Measurements from ENCODE around the gene UVSSA. TPM values are rescaled to one million over a fixed set of nuclear protein-coding genes. Genes with fewer than 3 reads are reported as not detected.

Gene UVSSA
- total RNA-seq, 6 experiments from 2014 or later: 7.7 to 9.0 (median 8.7) TPM

DNA sequence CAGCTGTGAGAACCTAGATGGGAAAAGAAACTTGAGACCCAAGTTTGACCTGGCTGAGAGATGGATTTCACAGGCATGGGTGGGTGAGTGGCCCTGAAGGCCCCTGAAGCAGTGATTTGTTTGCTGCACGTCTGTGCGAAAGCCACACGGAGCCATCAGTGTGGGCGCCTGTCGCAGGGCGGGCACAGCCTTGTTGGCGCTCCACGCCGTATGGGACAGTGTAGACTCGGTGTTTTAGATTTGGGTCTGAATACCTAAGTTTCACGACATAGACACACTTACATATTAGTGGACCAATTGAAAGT lies 21.9 kb upstream of the UVSSA start:
- H3K4me1 Mint-ChIP-seq (ENCODE audit: low read depth): no peaks in the 10 kb centered on the region
- H3K36me3 Mint-ChIP-seq (ENCODE audit: low read depth): peaks cover 14% of the 10 kb centered on the region
- no peak for DNase-seq
- H3K27me3 Mint-ChIP-seq (ENCODE audit: insufficient read depth): no peaks in the 10 kb centered on the region
- TF ChIP-seq CTCF (IDR thresholded peaks at IDR 0.05): no peak
- H3K9me3 Mint-ChIP-seq: peaks cover 5% of the 10 kb centered on the region
- no peak overlapping the region for H3K27ac Mint-ChIP-seq
- no peak overlapping the region for H3K4me3 Mint-ChIP-seq

DNA sequence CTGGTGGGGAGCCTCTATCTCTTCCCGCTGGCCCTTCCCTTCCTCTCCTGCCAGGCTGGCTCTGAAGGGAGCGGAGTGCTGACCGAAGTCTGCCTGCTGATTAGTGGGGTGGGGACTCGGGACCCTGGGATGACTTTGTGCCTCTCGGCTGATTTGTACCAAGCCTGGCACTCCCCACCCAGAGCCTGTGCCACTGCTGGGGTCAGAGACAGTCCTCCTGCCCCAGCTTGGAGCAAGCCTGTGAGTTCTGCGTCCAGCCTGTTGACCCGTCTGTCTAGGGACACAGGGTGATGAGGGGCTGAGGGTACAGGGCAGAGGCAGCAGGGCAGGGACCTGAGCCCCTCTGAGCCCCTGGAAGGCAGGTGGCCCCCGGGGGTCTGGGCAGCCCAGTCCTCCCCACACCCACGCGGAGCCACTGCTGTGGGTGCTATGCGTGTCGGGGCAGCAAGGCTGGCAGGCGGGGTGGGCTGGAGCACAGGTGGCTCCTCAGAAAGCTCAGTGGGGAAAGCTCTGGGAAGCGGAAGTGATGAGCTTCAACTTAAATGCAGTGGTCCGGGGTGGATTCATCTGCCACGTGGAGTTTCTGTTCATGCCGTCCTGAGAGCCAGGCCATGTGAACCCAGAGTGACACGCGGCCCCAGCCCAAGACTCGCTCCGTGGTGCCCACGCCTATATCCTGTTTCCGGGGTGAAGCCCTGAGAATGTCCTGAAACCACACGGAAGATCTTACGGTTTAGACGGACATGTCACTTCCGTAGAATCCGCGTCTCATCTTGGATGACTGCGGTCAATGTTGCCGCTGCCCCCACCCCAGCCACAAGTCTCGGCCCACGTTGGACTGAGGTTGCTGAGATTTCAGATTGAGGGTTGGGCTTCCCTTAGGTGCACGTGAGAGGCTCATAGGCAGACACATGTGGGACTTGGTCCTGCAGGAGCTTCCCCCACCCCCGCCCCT lies 21.1 kb upstream of the UVSSA start:
- no peak for DNase-seq
- H3K27ac Mint-ChIP-seq: no peak overlapping the region; the same call in 1 of the 2 replicates
- H3K36me3 Mint-ChIP-seq (ENCODE audit: low read depth): peaks cover 19% of the 10 kb centered on the region
- no peaks in the 10 kb centered on the region for H3K27me3 Mint-ChIP-seq (ENCODE audit: insufficient read depth)
- H3K9me3 Mint-ChIP-seq: peaks cover 5% of the 10 kb centered on the region
- H3K4me3 Mint-ChIP-seq: no peak overlapping the region
- no peaks in the 10 kb centered on the region for H3K4me1 Mint-ChIP-seq (ENCODE audit: low read depth)
- no peak for TF ChIP-seq CTCF (IDR thresholded peaks at IDR 0.05)

- TF ChIP-seq CTCF (IDR thresholded peaks at IDR 0.05): no peak
- Mint-ChIP-seq H3K27ac (no peak overlapping the region; the same call in 1 of the 2 replicates), H3K27me3 (ENCODE audit: insufficient read depth) (no peaks in the 10 kb centered on the region; the same call in 1 of the 2 replicates), H3K36me3 (ENCODE audit: low read depth) (peaks cover 9% of the 10 kb centered on the region), H3K9me3 (no peaks in the 10 kb centered on the region), H3K4me1 (ENCODE audit: low read depth) (no peaks in the 10 kb centered on the region), H3K4me3 (no peak overlapping the region)
- DNase-seq: no peak
These were observed 20.1 kb upstream of the UVSSA start for GRCh38 chr4:1326751-1327525.

- H3K27ac Mint-ChIP-seq: no peak overlapping the region
- H3K36me3 Mint-ChIP-seq (ENCODE audit: low read depth): peaks cover 6% of the 10 kb centered on the region; the same call in 1 of the 2 replicates
- no peaks in the 10 kb centered on the region; the same call in 1 of the 2 replicates for H3K27me3 Mint-ChIP-seq (ENCODE audit: insufficient read depth)
- H3K4me3 Mint-ChIP-seq: no peak overlapping the region
- H3K4me1 Mint-ChIP-seq (ENCODE audit: low read depth): no peaks in the 10 kb centered on the region
- no peak for DNase-seq
- peak; percentile 14; the same call in 1 of the 2 replicates for TF ChIP-seq CTCF (IDR thresholded peaks at IDR 0.05)
- no peaks in the 10 kb centered on the region for H3K9me3 Mint-ChIP-seq
These were observed 19.3 kb upstream of the UVSSA start for GRCh38 chr4:1327526-1328266.

Measured in HFFc6 (cell line).